Retinal pigment epithelial cell (primary cell): ENCODE results near the gene L3MBTL1.

Source experiments
- DNase-seq: peaks from one replicate; pipeline ENCODE4 v3.0.0-alpha.2; 2010; ENCODE audit warnings: low read depth
- H3K4me3 ChIP-seq: 2 replicates; pipeline ENCODE4 v1.5.1; 2011; ENCODE audit warnings: mild to moderate bottlenecking, low read length, control low read depth, moderate library complexity
- CTCF ChIP-seq: conservative IDR thresholded peaks from 2 replicates; pipeline ENCODE4 v1.5.1; 2011; ENCODE audit warnings: low read depth, low read length, control low read depth, inconsistent platforms

Gene L3MBTL1

GRCh38 chr20:43530321-43531090 is 23.0 kb downstream of the L3MBTL1 start:
- no peak for TF ChIP-seq CTCF
- no peak for DNase-seq
- H3K4me3 ChIP-seq: no peak overlapping the region

GRCh38 chr20:43531091-43531443 is 23.6 kb downstream of the L3MBTL1 start:
- no peak for DNase-seq
- TF ChIP-seq CTCF: no peak

GRCh38 chr20:43532416-43533055 is 25.0 kb downstream of the L3MBTL1 start:
- no peak for DNase-seq
- no peak for TF ChIP-seq CTCF
- no peak overlapping the region for H3K4me3 ChIP-seq

More at GRCh38 chr20:43531091-43531443, 23.6 kb downstream of the L3MBTL1 start:
- no peak overlapping the region for H3K4me3 ChIP-seq

DNA sequence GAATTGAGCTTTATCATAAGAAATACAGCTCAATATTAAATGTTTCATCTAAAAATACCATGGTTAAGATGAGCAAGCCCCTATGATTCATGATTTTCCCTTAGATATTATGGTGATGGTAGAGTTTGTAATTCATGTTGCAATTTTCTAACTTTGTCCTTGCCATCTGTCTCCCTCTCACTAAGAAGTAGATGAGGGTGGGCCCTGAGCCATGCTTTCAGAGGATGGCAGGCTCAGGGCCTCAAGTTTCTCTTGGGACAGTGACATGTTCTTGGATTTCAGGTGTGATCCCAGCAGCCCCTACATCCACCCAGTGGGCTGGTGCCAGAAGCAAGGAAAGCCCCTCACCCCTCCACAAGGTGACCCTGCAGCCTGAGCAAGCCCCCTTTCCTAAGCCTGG is 25.6 kb downstream of the L3MBTL1 start:
- DNase-seq: no peak
- no peak for TF ChIP-seq CTCF
- H3K4me3 ChIP-seq: no peak overlapping the region

- TF ChIP-seq CTCF: no peak
- no peak overlapping the region for H3K4me3 ChIP-seq
- DNase-seq: no peak
Observed at GRCh38 chr20:43534016-43534415, 26.5 kb downstream of the L3MBTL1 start.

DNA sequence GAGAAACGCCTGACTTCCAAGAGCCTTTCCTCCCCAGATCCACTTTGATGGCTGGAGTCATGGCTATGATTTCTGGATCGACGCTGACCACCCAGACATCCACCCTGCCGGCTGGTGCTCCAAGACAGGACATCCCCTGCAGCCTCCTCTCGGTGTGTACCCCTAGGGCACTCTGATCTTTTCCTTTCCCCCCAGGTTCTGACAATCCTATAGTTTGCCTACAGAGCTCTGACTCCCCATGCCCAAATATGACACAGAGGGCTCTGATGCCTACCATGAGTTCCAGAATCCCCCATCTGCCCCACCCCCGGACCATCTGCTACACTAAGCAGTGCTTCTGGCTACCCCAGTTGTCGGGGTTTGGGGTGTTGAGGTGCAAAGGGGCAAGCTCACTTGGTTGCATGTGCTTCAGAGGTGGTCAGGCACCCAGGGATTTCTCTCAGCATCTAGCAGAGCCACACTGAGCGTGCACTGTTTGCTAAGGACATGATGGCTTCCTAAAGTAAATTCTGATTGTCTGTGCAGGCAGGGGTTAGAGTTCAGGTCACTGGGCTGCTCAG is 27.4 kb downstream of the L3MBTL1 start:
- TF ChIP-seq CTCF: no peak
- DNase-seq: no peak
- H3K4me3 ChIP-seq: no peak overlapping the region

GRCh38 chr20:43535370-43536004 is 28.0 kb downstream of the L3MBTL1 start:
- H3K4me3 ChIP-seq: no peak overlapping the region
- DNase-seq: no peak
- TF ChIP-seq CTCF: no peak
